KG1 (cell line): ENCODE data around the gene ZNF423.

Experiments used
- DNase-seq: peaks from one replicate; lab custom pipeline; 2025; lab: John Stamatoyannopoulos, UW

The ZNF423 gene

DNA sequence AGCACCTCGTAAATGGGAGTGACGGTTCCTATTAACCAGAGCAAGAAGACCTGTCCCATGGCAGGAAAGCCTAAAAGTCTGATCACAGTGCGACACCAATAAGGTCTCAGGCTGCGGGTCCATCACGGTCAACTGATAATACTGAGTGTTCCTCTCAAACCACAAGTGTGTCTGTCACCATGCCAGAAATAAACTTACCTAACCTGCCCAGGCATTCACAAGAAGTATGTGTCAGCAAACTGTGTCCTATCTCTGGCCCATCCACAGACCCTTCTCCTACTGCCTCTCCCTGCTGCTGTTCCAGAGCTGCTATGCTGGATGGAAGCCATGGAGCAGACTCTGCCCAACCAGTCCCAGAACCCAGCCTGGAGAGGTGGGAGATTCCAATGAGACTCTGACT is 73.5 kb downstream of the ZNF423 start:
- no peak for DNase-seq

DNA sequence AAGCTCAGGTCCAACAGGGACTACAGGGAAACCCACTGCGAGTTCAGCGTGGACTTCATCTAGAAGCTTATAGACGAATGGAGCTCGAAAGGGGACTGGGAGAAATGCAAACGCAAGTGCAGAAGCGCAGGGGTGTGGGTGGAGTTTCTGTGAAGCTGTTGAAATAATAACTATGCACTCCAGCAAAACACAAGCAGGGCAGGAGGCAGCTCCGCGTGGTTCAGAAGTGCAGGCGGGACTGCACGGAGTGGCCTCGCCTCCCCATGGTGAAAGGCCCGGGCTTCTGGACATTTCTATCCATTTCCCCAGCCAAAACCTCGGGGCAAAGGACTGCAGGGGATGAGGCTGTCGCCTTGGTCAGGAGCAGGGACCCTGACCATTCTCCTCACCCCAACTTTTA is 74.5 kb downstream of the ZNF423 start:
- no peak for DNase-seq

DNA sequence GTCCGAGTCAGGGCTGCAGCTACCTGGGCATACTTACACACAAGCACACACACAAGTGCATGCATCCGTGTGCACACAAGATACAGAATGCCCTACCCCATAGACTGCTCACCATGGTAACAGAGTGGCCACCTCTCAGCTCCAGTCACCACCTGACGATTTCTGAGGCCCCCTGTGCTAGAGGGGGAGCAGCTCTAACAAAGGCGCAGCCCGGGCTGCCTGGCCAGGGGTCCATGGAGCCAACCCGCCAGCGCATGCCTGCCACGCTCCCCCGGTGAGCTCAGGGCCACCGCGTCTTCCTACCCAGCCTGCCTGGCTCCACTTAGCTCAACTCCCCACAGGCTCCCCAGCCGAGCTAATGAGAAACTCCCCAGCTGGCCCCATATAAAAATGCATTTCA is 75.5 kb downstream of the ZNF423 start:
- no peak for DNase-seq

DNA sequence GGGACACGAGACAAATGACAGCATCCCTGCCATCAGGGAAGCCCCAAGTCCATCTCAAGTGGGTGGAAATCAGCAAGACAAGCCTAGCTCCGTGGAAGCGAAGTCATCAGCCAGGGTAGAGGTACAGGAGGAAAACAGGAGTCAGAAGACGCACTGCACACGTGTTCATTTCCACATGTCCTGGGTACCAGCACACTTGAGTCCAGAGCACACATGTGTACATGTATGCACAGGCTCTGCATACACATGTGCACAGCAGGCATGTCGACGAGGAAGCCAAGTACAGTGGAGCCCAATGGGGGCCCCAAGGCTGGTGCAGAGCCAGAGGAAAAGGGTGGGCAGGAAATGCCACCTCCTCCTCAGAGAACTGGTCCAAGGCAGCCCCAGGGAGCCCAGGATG is 75.9 kb downstream of the ZNF423 start:
- DNase-seq, result no peak

DNA sequence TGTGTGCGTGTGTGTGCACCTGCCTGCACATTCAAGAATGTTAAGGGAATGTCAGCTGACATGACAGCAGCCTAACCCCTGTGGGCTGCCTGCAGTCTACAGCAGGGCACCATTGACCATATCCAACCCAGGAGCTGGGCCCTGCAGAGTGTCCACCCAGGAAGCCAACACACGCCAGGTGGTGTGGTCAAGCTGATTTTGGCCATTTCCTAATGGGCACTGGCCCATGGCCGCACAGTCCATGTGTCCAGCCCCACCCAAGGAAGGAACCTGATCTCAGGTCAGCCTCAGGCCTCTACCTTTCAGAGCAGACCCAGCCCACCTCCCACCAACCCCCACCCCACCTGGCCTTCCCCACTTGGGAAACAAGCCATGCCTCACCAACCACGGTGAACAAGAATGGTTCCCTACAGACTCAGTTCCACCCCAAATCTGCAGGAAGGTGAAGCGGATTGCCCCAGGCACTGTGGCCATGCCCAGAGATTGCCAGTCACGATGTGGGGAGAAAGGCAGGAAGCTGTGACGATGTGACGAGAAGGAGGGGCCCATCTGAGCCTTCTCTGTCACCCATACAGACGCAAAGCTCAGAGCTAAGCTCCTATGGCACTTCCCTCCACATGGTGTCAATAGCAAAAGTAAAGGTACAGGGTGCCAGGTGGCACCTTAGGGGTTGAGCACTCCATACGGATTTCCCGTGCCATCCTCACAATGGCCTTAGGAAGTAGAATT is 77.5 kb downstream of the ZNF423 start:
- DNase-seq, result no peak

DNA sequence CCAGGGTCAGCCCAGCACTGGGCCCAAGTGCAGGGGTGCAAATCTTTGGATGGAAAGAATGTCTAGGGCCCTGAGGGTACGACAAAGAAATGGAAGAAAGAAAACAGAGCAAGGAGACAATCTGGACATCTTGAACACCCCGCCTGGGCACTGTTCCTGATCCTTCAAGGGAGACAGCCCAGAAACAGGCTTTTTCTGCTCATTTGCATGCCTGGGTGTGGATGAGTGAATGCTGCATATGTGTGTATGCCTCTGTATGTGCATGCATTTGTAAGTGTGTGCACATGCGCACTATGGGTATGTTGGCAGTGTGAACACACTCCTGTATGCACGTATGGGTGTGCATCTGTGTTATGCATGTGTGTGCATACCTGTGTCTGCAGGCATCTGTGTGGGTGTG is 79.2 kb downstream of the ZNF423 start:
- no peak for DNase-seq

DNA sequence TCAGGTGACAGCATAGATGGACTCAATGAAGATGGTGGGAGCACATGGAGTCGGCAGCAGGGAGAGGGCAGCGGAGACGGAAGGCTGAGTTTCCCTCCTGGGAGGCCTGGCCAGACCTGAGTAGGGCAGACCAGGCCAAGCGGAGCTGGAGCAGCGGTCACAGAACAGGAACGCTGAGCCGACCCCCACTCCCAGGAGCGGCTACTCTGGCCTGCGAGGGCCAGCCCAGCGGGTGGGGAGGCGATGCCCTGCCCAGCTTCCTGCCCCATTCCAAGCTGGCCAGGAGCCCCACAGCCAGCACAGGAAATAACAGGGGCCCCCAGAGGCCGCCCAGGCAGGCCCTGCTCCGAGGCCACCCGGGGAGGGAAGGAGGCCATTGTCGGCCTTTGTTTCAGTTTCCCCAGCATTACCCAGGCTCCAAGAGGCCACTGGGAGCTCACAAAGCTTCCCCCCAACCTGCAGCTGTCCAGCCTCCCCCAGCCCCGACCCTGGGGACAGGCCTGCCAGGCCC is 79.8 kb downstream of the ZNF423 start:
- DNase-seq, result no peak

DNA sequence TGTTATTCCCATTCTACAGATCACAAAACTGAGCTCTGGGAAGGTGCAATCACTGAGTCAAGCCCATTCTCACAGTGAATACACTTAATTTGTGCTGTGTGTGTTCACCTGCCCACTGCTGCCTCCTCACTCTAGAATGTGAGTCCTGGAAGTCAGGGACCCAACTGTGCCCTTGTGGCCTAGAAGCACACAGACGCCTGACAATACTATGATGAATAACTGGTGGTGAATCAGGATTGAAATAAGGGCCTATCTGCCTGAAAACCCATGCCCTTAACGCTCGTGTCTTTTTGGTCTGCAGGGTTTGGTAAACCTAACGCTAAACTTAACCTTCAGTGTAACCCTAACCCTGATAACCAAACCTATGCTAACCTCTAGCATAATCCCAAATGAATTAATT is 80.3 kb downstream of the ZNF423 start:
- DNase-seq, result no peak

DNA sequence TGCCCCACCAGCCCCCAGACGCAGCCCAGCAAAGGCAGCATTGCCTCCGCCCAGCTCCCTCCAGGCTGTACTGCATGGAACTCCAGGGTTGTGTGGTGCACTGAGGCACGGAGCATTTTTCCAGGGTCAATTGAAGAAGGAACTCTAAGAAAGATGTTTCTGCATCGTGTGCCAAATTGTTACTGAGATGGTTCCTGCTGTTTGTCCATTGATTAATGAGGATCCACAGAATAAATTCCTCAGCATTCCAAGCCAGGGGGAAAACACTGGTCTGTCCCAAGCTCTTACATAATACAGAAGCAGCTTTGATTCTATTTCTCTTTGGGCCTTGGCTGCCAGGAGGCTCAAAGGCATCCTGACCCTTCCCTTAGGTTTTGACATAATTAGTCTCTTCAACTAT is 80.9 kb downstream of the ZNF423 start:
- no peak for DNase-seq

DNA sequence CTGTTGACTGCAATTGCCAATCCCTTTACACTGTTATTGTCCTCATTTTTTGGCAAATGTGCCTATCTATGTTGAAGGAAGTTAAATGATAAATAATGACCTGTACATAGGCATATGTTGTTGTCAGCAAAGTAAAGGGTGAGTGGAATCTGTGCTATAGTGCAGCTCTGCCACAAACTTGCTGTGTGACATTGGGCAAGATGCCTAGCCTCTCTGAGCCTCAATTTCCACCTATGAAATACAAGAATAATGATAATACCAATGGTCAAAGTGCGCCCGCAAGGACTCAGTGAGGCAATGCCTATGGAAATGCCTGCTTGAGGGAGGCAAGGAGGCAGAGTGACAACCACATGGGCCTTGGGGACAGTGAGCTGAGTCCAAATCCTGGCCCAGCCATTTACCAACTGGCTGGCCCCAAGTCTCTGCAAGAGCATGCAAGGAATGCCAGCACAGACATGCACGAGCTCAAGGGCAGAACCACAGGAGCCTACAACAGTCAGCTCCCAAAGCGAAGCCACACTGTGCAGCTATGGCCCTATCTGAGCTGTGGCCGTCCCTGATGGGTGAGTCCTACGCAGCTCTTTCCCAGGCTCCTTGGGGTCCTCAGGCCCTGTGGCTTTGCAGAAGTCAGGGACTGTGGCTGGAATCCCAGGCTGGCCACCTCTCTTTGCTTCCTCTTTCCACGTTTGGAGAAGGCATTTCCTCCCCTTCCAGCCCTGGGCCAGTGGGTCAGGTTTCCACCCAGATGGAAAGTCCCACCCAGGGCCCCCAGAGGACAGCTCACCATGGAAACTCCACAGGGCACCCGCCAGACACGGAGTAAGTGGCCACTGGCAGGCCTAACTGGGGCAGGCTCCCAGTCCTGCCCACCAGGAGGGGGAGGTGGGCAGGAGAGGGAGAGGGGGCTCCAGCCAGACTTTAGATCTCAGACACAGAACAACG is 82.1 kb downstream of the ZNF423 start:
- no peak for DNase-seq

DNA sequence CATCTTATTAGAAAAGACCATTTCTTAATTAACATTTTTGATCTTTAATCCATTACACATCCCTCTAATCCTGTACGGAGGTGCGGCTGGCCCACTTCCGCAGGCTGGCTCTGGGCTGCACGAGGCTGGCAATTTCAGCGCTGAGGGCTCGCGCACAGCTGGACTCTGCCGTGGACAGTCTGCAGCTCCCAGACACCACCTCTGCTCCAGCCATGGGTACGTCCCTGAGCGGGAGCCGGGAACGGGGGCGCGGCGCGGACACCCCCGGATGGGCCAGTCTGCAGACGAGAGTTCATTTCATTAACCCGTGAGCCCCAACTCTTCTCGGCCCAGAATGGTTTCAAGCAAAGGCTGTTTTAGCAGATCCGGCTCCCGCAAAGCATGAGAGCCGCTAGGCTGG is 87.9 kb downstream of the ZNF423 start:
- DNase-seq, result no peak

DNA sequence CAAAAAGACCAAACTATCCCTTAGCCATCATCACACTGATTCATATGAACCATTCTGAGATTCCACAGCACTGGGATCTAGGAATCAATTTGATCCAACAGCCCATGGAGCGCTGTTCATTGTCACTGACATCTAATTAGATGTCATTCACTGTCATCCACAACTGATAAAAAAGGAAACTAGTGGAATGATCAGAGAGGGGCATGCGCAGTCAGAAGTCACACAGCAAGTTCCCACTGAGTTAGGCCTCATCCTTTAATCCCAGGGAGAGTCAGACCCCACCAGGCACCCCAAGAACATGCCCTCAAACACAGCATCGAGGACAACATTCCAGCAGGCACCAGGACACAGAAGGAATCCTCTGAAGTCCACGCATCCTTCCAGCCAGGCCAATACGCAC is 88.5 kb downstream of the ZNF423 start:
- no peak for DNase-seq

DNA sequence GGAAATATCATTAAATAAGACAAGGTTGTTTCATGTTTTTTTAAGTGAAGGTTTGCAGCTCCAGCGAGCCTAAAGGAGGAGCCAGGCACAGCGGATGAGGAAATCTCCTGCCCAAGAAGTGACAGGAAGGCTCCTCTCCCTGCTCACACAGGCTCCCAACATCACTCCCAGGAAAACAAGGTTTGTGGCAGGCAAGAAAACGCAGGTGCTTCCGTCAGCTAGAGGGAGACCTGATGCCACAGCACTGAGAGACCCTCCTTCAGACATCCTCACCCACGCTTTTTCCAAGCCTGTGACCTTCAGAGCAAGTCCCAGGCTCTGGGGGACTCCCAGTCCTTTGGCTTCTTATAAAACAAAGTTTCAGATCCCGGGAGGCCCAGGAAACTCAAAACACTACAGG is 89.7 kb downstream of the ZNF423 start:
- no peak for DNase-seq

DNA sequence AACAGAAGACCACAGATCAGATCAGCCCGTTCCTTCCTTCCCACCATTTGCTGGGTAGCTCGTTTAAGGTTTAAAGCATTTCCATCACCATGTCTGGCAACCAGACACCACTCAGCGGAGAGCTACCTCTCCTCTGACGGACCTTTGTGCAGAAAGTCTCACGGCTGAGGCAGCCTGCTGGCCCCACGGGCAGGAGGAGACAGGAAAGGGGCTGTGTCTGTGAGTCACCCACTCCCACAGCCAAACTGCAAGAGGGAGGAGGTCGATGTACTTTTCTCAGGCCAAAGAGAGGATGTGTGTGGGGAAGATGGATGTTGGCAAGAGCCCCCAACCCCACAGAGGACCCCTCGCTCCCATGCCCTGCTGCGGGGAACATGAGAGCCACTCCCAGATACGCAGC is 92.1 kb downstream of the ZNF423 start:
- DNase-seq, result no peak

DNA sequence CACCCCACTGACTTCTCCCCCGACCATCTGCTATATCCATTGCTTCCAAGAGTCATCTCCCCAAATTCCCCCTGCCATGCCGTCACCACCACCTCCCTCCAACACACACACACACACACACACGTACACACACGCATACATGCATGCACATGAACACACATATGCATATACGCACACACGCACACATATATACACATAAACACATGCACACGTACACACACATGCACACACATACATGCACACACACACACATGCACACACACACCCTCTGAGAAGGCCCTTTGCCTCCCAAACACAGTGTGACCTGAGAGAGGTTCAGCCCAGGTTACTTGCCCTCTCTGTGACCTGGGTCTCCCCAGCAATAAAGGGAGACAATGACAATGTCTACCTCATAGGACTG is 95.1 kb downstream of the ZNF423 start:
- DNase-seq, result no peak

DNA sequence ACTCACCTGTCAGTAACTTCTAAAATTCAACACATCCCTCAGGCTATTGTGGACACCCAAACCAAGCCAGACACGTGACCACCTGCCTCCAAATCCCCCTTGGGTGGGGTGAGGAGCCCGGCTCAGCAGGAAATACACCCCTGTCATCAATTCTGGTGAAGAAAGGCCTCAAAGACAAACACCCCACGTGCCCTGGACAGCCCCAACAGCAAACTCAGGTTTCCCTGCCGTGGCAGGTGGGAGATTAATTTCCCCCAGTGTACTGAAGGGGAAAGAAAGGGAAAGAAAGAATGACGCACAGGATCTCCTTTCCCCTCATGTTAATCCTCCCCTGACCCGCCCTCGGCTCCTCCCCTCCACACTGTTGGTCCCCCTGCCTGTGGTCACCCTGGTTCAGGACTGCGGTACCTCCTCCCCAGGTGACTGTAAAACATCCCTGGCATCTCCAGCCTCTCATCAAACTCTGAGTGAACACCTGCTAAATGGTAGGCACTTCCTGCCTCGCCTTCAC is 98.3 kb downstream of the ZNF423 start:
- no peak for DNase-seq

DNA sequence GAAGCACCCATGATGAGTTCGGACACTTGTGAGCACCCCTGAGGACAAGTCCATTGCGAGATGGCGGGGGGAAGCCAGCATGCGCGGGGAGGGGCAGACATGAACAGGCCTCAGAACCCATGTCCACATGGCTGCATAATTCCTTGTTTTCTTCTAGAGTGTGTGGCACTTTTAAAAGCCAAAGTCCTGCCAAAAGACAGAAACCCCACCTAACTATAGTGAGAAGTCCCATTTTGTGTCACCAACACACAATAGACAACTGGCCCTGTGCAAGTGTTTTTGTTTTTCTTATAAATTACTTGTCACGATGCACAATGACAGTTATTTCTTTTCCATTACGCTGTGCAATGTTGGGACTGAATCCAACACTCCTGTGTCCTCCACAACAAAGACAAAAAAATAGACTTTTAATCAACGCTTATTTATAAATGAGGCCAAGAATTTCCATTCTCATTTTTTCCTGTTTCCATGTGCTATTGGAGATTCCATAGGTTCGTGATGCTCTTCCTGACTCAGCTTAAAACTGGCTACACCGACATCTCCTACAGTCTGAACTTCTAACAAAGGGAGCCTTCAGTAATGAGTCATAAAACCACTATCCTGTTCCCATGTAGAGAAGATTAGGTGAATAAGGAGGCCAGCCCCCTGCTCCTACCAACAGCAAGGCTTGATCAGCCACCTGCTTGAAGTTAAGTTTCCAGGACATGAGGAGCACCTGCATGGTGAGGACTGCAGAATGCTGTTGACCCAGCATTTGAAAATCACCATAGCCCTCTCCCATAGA is 98.9 kb downstream of the ZNF423 start:
- DNase-seq, result no peak

DNA sequence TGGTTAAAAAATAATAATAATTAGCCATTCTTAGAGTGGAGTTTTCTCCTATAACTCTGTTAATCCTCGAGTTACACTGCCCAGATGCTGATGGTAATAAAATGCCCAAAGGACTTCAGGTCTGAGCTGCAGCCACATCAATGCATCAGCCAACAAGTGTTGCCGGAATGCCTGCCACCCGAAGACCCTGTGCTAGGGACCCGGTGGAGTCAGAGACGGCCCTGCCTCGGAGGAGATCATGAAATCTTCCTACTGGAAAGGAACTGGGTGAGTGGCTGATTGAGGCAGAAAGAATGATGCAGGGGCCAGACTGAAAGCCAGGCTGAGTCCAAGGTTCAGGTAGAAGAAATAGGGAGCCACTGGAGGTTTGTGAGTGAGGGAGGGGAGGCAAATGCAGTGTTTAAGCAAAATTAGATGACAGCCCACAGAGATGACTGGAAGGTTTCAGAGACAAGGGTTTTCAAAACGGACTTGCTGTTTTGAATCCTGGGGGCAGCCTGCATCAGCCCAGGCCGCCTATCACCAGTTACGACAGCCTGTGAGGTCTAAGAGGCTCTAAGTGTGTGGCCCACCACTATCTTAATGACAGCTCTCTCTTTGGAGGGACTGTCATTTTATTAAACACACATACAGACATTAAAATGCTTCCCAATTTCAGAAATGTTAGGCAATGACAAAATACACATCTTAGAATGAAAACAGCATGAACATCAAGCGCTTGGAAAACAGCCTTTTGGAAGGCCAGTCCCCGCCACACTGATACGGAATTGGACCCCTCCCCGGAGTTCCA is 100.0 kb downstream of the ZNF423 start:
- no peak for DNase-seq

DNA sequence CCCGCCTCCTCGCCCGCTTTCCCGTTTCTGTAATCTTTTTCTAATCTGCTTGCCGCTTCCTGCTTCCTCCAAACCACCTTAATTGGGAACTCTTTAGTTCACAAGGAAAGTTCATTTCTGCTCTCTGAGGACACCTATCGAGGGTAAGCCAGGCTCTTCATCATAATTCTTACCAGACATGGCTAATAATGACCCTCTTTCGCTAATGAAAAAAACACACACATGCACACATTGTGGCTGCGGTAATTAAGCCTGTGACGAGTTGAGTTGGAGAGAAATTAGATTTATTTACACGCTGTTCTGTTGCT is 100.6 kb downstream of the ZNF423 start:
- no peak for DNase-seq

DNA sequence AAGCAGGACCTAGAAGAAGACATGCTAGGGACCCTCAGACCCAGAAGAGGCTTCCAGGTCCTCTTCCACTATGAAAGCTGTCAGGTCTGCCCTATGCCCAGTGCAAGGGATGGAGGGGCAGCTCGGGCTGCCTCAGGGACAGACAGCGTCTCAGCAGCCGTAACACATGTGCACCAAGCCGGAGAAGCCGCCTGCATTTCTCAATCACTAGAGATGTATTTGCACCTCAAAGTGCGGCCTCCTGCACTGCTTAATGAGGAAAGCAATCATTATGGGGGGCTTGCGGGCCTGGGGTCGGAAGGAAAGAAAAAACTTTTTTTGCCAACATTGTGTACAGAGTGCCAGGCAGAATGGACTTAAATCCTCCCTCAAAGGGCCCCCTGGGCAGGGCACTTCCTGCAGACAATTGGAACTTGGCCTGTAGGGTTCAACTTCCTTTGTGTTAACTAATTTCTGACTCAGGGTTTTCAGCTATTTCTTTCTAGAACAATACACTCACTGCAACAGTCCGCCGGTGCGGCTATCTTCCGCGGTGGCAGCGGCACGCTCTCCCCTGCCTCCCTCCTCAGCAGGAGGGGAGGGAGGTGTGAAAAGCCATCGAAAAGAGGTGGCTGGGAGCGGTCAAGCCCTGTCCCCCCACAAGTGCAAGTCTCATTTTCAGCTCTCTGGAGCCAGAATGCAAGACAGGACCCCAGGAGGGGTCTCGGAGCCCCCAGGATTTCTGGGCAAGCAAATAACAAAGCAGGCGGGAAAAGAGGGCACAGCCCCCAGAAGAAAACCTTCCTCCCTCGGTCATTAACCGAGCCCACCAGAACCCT is 101.2 kb downstream of the ZNF423 start:
- DNase-seq, result no peak
